ENCODE results near the gene BRCC3. TPM values are rescaled to one million over a fixed set of nuclear protein-coding genes. Genes with fewer than 3 reads are reported as not detected.

The BRCC3 gene
- total and polyA plus RNA-seq, 4 donors: 7.8 to 12.2 (median 10.1) TPM

- WGBS: 100% methylated on average over 4 of the region's 4 CpGs
Measured at GRCh38 chrX:155113097-155113496, 41.8 kb downstream of the BRCC3 start.

GRCh38 chrX:155115174-155115819 is 44.0 kb downstream of the BRCC3 start:
- no peak overlapping the region for H3K4me3 ChIP-seq (ENCODE audit: low read depth in 1 of 3, low read length in 3 of 3)
- DNase-seq (ENCODE audit: low spot score): no peak
- H3K27me3 ChIP-seq (ENCODE audit: control insufficient read depth in 4 of 4, insufficient read depth in 4 of 4, low read length in 3 of 4): no peaks in the 10 kb centered on the region
- WGBS: 100% methylated on average over 1 of the region's 1 CpG
- H3K4me1 ChIP-seq (ENCODE audit: control insufficient read depth in 4 of 4, insufficient read depth in 4 of 4, low read length in 3 of 4): no peaks in the 10 kb centered on the region
- no peak overlapping the region for H3K27ac ChIP-seq (ENCODE audit: low read depth in 1 of 2, low read length in 2 of 2)
- H3K9ac ChIP-seq (ENCODE audit: low read depth in 1 of 2, low read length in 2 of 2): no peak overlapping the region
- no peaks in the 10 kb centered on the region for H3K9me3 ChIP-seq (ENCODE audit: control insufficient read depth in 4 of 4, low read length in 3 of 4)
- H3K36me3 ChIP-seq (ENCODE audit: control insufficient read depth in 4 of 4, insufficient read depth in 3 of 4, low read depth in 1 of 4, low read length in 3 of 4): peaks cover 0 to 5% (median under 1%) of the 10 kb centered on the region in 4 donors
- no peak for TF ChIP-seq RAD21 (IDR thresholded peaks at IDR 0.05)
- no peak for TF ChIP-seq REST (IDR thresholded peaks at IDR 0.05)
- no peak for TF ChIP-seq NR2F2 (IDR thresholded peaks at IDR 0.05)
- no peak for TF ChIP-seq RXRA (IDR thresholded peaks at IDR 0.05)
- no peak for TF ChIP-seq MAX (IDR thresholded peaks at IDR 0.05)
- no peak for TF ChIP-seq YY1 (IDR thresholded peaks at IDR 0.05)
- TF ChIP-seq HNF4G (IDR thresholded peaks at IDR 0.05): no peak
- TF ChIP-seq ATF3 (IDR thresholded peaks at IDR 0.05): no peak
- no peak for TF ChIP-seq EGR1 (IDR thresholded peaks at IDR 0.05; ENCODE audit: low read depth in 2 of 2)
- no peak for TF ChIP-seq CTCF (IDR thresholded peaks at IDR 0.05; ENCODE audit: low read depth, low read length, missing input control)
- TF ChIP-seq HNF4A (conservative IDR thresholded peaks at IDR 0.05): no peak
- no peak for TF ChIP-seq FOXA2 (IDR thresholded peaks at IDR 0.05)
- TF ChIP-seq TAF1 (conservative IDR thresholded peaks at IDR 0.05): no peak
- no peak for TF ChIP-seq JUND (IDR thresholded peaks at IDR 0.05)
- no peak for TF ChIP-seq SP1 (IDR thresholded peaks at IDR 0.05)

More at GRCh38 chrX:155113097-155113496, 41.8 kb downstream of the BRCC3 start:
- H3K27ac ChIP-seq (ENCODE audit: low read depth in 1 of 2, low read length in 2 of 2): no peak overlapping the region
- H3K4me1 ChIP-seq (ENCODE audit: control insufficient read depth in 4 of 4, insufficient read depth in 4 of 4, low read length in 3 of 4): no peaks in the 10 kb centered on the region
- no peak overlapping the region for H3K9ac ChIP-seq (ENCODE audit: low read depth in 1 of 2, low read length in 2 of 2)
- no peak overlapping the region for H3K4me3 ChIP-seq (ENCODE audit: low read depth in 1 of 3, low read length in 3 of 3)
- peaks cover 0 to 2% (median 0%) of the 10 kb centered on the region in 4 donors for H3K36me3 ChIP-seq (ENCODE audit: control insufficient read depth in 4 of 4, insufficient read depth in 3 of 4, low read depth in 1 of 4, low read length in 3 of 4)
- H3K9me3 ChIP-seq (ENCODE audit: control insufficient read depth in 4 of 4, low read length in 3 of 4): no peaks in the 10 kb centered on the region
- no peaks in the 10 kb centered on the region for H3K27me3 ChIP-seq (ENCODE audit: control insufficient read depth in 4 of 4, insufficient read depth in 4 of 4, low read length in 3 of 4)
- TF ChIP-seq EGR1 (IDR thresholded peaks at IDR 0.05; ENCODE audit: low read depth in 2 of 2): no peak
- TF ChIP-seq ATF3 (IDR thresholded peaks at IDR 0.05): no peak
- no peak for TF ChIP-seq HNF4A (conservative IDR thresholded peaks at IDR 0.05)
- TF ChIP-seq SP1 (IDR thresholded peaks at IDR 0.05): no peak
- TF ChIP-seq YY1 (IDR thresholded peaks at IDR 0.05): no peak
- no peak for TF ChIP-seq HNF4G (IDR thresholded peaks at IDR 0.05)
- no peak for TF ChIP-seq NR2F2 (IDR thresholded peaks at IDR 0.05)
- no peak for TF ChIP-seq REST (IDR thresholded peaks at IDR 0.05)
- DNase-seq (ENCODE audit: low spot score): no peak

Measured in liver (tissue), 9 donors.